Stomach (tissue), 4 donors: ENCODE data around the gene VPS4B.

Experiments
- CTCF ChIP-seq, 7 experiments: fragments of 450-650 bp in 4 of 7; fragments of 200-600 bp in 3 of 7; sonication (generic) in 3 of 7; IDR thresholded peaks; one replicate each; pipeline ENCODE4 v1.5.1; 2016 to 2019; ENCODE audit warnings: antibody characterized with exemption in 7 of 7, control low read depth in 2 of 7, mild to moderate bottlenecking in 1 of 7
- EP300 ChIP-seq: sonication (generic); formaldehyde crosslinking; IDR thresholded peaks from one replicate; pipeline ENCODE4 v1.6.1; 2017; ENCODE audit warnings: antibody characterized with exemption
- POLR2A ChIP-seq, 4 donors: fragments of 450-650 bp; IDR thresholded peaks; one replicate each; pipeline ENCODE4 v1.6.1; 2016; ENCODE audit warnings: antibody characterized with exemption in 4 of 4, control low read depth in 2 of 4, mild to moderate bottlenecking in 1 of 4, moderate library complexity in 1 of 4

- no peak for TF ChIP-seq CTCF (IDR thresholded peaks at IDR 0.05)
- no peak for TF ChIP-seq POLR2A (IDR thresholded peaks at IDR 0.05)
- TF ChIP-seq EP300, result no peak
Observed at GRCh38 chr18:63412953-63413352, 9.3 kb downstream of the VPS4B start.
